ENCODE data around the gene C2orf78.
"Not testable (repeated sequence)": the region's sequence is repeated elsewhere in the genome, so short reads cannot be mapped to it uniquely, and the experiment has no call there.

C2orf78 gene

GRCh38 chr2:73779467-73780236, 4.3 kb upstream of the C2orf78 start, which contains the start of gene DUSP11:
Gene DUSP11, minus strand, starts transcription at chr2:73780103. Its CDS starts 129 bp downstream, at chr2:73779974.
- DNase-seq = peak; percentile 78

- DNase-seq = no peak
These were observed 3.8 kb upstream of the C2orf78 start for GRCh38 chr2:73780237-73780582.

- not testable (repeated sequence) for DNase-seq
These were observed 581 bp upstream of the C2orf78 start for GRCh38 chr2:73783402-73783801.

- no peak for DNase-seq
These were observed 27.9 kb downstream of the C2orf78 start for GRCh38 chr2:73811878-73812277.

GRCh38 chr2:73812635-73813034, 28.7 kb downstream of the C2orf78 start:
- no peak for DNase-seq

GRCh38 chr2:73818296-73818695, 34.3 kb downstream of the C2orf78 start:
- no peak for DNase-seq

- DNase-seq = no peak
These were observed 37.2 kb downstream of the C2orf78 start for GRCh38 chr2:73821227-73821626.

GRCh38 chr2:73821669-73822068, 37.7 kb downstream of the C2orf78 start:
- no peak for DNase-seq

- DNase-seq = no peak
These were observed 38.3 kb downstream of the C2orf78 start for GRCh38 chr2:73822276-73822675.

GRCh38 chr2:73822991-73823390, 39.0 kb downstream of the C2orf78 start:
- DNase-seq = no peak

GRCh38 chr2:73823416-73823815, 39.4 kb downstream of the C2orf78 start:
- DNase-seq = no peak

- DNase-seq = peak; percentile 35
These were observed 40.0 kb downstream of the C2orf78 start for GRCh38 chr2:73823916-73824523.

GRCh38 chr2:73825408-73825807, 41.4 kb downstream of the C2orf78 start:
- no peak for DNase-seq

GRCh38 chr2:73827018-73827417, 43.0 kb downstream of the C2orf78 start:
- DNase-seq = no peak

GRCh38 chr2:73827660-73828388, 43.8 kb downstream of the C2orf78 start:
- no peak for DNase-seq

- no peak for DNase-seq
These were observed 44.4 kb downstream of the C2orf78 start for GRCh38 chr2:73828389-73828817.

- DNase-seq = peak; percentile 97
These were observed 45.0 kb downstream of the C2orf78 start, which contains the start of gene STAMBP for GRCh38 chr2:73828818-73829570. Gene STAMBP, plus strand, starts transcription at chr2:73828961. Its CDS starts 1,896 bp downstream, at chr2:73830857.

GRCh38 chr2:73830871-73831401, 47.0 kb downstream of the C2orf78 start:
- DNase-seq = no peak

- DNase-seq = peak; percentile 48
These were observed 48.9 kb downstream of the C2orf78 start for GRCh38 chr2:73832930-73833329.

GRCh38 chr2:73836141-73836943, 52.4 kb downstream of the C2orf78 start:
- DNase-seq = no peak

- no peak for DNase-seq
These were observed 54.0 kb downstream of the C2orf78 start for GRCh38 chr2:73837847-73838585.
